ENCODE measurements around the gene RRAS.

DNA sequence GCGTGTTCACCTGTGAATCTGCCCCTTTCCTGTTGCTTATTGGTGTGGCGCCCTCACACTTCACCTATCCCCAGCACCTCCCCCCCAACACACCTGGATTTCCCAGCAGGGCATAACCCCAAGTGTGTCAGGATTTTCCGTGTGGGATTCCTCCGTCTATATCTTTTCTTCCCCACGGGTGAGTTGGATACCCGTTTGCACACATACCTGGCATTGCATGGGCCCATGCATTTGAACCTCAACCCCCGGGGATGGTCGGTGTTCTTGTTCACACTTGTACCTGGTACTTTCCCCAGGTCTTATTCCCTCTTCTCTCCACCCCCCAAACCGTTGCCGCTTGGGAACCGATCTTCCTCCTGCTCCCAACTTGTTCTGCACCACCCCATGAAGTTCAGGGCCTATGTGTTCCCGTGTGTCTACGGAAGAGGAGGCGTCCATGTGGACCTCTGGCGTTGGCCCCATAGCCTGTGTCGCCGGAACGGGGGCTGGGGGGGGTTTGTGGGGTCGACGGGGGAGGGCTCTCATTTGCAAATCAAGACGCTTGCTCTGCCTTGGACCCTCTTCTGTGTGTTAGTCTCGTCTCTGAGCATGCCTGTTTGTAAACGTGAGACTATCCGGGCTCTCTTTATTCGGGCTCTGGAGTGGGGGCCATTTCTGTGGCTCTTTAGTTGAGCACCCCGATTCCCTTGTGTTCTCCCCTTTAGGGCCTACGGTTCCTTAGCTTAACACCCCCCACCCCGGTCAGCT, 47.3 kb downstream of the RRAS start:
- TF ChIP-seq, protein P1, sequence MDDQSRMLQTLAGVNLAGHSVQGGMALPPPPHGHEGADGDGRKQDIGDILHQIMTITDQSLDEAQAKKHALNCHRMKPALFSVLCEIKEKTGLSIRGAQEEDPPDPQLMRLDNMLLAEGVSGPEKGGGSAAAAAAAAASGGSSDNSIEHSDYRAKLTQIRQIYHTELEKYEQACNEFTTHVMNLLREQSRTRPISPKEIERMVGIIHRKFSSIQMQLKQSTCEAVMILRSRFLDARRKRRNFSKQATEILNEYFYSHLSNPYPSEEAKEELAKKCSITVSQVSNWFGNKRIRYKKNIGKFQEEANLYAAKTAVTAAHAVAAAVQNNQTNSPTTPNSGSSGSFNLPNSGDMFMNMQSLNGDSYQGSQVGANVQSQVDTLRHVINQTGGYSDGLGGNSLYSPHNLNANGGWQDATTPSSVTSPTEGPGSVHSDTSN (IDR thresholded peaks at IDR 0.05) = no peak
- TF ChIP-seq, protein P2, sequence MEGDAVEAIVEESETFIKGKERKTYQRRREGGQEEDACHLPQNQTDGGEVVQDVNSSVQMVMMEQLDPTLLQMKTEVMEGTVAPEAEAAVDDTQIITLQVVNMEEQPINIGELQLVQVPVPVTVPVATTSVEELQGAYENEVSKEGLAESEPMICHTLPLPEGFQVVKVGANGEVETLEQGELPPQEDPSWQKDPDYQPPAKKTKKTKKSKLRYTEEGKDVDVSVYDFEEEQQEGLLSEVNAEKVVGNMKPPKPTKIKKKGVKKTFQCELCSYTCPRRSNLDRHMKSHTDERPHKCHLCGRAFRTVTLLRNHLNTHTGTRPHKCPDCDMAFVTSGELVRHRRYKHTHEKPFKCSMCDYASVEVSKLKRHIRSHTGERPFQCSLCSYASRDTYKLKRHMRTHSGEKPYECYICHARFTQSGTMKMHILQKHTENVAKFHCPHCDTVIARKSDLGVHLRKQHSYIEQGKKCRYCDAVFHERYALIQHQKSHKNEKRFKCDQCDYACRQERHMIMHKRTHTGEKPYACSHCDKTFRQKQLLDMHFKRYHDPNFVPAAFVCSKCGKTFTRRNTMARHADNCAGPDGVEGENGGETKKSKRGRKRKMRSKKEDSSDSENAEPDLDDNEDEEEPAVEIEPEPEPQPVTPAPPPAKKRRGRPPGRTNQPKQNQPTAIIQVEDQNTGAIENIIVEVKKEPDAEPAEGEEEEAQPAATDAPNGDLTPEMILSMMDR (IDR thresholded peaks at IDR 0.05) = no peak
- TF ChIP-seq POLR2AphosphoS5 (IDR thresholded peaks at IDR 0.05; ENCODE audit: low read depth, low read length) (no peak), GABPA (IDR thresholded peaks at IDR 0.05; ENCODE audit: low read depth) (no peak), NFIC (IDR thresholded peaks at IDR 0.05; ENCODE audit: borderline replicate concordance) (no peak), FOSL2 (IDR thresholded peaks at IDR 0.05; ENCODE audit: borderline replicate concordance, low read depth) (no peak), TAF1 (IDR thresholded peaks at IDR 0.05; ENCODE audit: borderline replicate concordance, low read depth, low read length) (no peak), FOXJ3 (CRISPR knock-in tag; IDR thresholded peaks at IDR 0.05) (no peak), CHD2 (IDR thresholded peaks at IDR 0.05; ENCODE audit: low read length, partially characterized antibody) (no peak)
- TF ChIP-seq, protein P3, sequence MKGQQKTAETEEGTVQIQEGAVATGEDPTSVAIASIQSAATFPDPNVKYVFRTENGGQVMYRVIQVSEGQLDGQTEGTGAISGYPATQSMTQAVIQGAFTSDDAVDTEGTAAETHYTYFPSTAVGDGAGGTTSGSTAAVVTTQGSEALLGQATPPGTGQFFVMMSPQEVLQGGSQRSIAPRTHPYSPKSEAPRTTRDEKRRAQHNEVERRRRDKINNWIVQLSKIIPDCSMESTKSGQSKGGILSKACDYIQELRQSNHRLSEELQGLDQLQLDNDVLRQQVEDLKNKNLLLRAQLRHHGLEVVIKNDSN (IDR thresholded peaks at IDR 0.05; ENCODE audit: borderline replicate concordance, low read depth) = no peak
- TF ChIP-seq, protein P4, sequence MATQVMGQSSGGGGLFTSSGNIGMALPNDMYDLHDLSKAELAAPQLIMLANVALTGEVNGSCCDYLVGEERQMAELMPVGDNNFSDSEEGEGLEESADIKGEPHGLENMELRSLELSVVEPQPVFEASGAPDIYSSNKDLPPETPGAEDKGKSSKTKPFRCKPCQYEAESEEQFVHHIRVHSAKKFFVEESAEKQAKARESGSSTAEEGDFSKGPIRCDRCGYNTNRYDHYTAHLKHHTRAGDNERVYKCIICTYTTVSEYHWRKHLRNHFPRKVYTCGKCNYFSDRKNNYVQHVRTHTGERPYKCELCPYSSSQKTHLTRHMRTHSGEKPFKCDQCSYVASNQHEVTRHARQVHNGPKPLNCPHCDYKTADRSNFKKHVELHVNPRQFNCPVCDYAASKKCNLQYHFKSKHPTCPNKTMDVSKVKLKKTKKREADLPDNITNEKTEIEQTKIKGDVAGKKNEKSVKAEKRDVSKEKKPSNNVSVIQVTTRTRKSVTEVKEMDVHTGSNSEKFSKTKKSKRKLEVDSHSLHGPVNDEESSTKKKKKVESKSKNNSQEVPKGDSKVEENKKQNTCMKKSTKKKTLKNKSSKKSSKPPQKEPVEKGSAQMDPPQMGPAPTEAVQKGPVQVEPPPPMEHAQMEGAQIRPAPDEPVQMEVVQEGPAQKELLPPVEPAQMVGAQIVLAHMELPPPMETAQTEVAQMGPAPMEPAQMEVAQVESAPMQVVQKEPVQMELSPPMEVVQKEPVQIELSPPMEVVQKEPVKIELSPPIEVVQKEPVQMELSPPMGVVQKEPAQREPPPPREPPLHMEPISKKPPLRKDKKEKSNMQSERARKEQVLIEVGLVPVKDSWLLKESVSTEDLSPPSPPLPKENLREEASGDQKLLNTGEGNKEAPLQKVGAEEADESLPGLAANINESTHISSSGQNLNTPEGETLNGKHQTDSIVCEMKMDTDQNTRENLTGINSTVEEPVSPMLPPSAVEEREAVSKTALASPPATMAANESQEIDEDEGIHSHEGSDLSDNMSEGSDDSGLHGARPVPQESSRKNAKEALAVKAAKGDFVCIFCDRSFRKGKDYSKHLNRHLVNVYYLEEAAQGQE (IDR thresholded peaks at IDR 0.05; ENCODE audit: low read depth, low read length) = no peak
- TF ChIP-seq, protein P5, sequence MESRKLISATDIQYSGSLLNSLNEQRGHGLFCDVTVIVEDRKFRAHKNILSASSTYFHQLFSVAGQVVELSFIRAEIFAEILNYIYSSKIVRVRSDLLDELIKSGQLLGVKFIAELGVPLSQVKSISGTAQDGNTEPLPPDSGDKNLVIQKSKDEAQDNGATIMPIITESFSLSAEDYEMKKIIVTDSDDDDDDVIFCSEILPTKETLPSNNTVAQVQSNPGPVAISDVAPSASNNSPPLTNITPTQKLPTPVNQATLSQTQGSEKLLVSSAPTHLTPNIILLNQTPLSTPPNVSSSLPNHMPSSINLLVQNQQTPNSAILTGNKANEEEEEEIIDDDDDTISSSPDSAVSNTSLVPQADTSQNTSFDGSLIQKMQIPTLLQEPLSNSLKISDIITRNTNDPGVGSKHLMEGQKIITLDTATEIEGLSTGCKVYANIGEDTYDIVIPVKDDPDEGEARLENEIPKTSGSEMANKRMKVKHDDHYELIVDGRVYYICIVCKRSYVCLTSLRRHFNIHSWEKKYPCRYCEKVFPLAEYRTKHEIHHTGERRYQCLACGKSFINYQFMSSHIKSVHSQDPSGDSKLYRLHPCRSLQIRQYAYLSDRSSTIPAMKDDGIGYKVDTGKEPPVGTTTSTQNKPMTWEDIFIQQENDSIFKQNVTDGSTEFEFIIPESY (IDR thresholded peaks at IDR 0.05; ENCODE audit: borderline replicate concordance, low read depth) = no peak
- TF ChIP-seq, protein P6, sequence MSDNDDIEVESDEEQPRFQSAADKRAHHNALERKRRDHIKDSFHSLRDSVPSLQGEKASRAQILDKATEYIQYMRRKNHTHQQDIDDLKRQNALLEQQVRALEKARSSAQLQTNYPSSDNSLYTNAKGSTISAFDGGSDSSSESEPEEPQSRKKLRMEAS (IDR thresholded peaks at IDR 0.05; ENCODE audit: low read depth) = no peak

Data from SK-N-SH (cell line).